ENCODE measurements around the gene MPIG6B.

GRCh38 chr6:31720196-31720770 is 2.9 kb upstream of the MPIG6B start:
- no peak for TF ChIP-seq EZH2phosphoT487 (IDR thresholded peaks at IDR 0.05; ENCODE audit: low read length)
- TF ChIP-seq CTCF (IDR thresholded peaks at IDR 0.05; ENCODE audit: low read length): no peak
- no peak for TF ChIP-seq EZH2 (optimal IDR thresholded peaks at IDR 0.05; ENCODE audit: low read depth, low read length)

Measured in MM.1S (cell line).